Measurements from ENCODE around the gene WASF1. TPM values are rescaled to one million over a fixed set of nuclear protein-coding genes. Genes with fewer than 3 reads are reported as not detected.

Gene WASF1
- total RNA-seq, 1 experiment from 2014 or later, result 7.3 TPM

DNA sequence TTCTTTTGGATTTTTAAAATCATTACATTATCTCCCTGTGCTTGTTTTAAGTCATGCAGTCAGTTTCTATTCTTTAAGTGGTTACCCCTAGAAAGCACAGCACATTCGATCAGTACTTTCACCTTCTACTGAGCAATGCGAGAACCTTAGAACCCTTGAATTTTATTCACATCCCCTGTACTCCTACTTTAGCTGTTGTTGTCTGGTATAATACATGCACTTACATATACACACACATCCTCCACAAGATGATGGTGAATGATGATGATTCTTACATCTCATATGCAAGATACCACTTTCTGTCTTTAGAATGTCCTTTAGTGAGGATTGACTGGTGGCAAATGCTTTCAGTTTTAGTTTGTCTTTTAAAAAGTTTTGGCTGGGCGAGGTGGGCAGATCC lies 6.4 kb upstream of the WASF1 start:
- no peaks in the 10 kb centered on the region for H3K4me1 Mint-ChIP-seq (ENCODE audit: low read depth, unreplicated experiment)
- Histone ChIP-seq H3K4me1 (peaks cover 9% of the 10 kb centered on the region; the same call in 1 of the 2 replicates), H3K27me3 (replicated peaks; ENCODE audit: control insufficient read depth, insufficient read depth, low read length) (no peaks in the 10 kb centered on the region), H3K9me3 (no peaks in the 10 kb centered on the region), H3K4me3 (ENCODE audit: low read depth, low read length) (no peak overlapping the region), H3K36me3 (ENCODE audit: control insufficient read depth, insufficient read depth, low read length) (no peaks in the 10 kb centered on the region)
- no TSS peak for BruUV-seq (replicated peaks)
- CTCF ChIA-PET, result no interaction called here
- no peaks in the 10 kb centered on the region for H3K9me3 Mint-ChIP-seq (ENCODE audit: unreplicated experiment)
- DNase-seq, result no peak
- no peak overlapping the region for H3K27ac Mint-ChIP-seq (ENCODE audit: unreplicated experiment)
- intact Hi-C loops (cut with micrococcal nuclease; ENCODE audit: unreplicated experiment), result no loop called here
- H3K4me3 Mint-ChIP-seq (ENCODE audit: unreplicated experiment), result no peak overlapping the region
- H3K36me3 Mint-ChIP-seq (ENCODE audit: insufficient read depth, unreplicated experiment), result no peaks in the 10 kb centered on the region
- TF ChIP-seq, protein P1, sequence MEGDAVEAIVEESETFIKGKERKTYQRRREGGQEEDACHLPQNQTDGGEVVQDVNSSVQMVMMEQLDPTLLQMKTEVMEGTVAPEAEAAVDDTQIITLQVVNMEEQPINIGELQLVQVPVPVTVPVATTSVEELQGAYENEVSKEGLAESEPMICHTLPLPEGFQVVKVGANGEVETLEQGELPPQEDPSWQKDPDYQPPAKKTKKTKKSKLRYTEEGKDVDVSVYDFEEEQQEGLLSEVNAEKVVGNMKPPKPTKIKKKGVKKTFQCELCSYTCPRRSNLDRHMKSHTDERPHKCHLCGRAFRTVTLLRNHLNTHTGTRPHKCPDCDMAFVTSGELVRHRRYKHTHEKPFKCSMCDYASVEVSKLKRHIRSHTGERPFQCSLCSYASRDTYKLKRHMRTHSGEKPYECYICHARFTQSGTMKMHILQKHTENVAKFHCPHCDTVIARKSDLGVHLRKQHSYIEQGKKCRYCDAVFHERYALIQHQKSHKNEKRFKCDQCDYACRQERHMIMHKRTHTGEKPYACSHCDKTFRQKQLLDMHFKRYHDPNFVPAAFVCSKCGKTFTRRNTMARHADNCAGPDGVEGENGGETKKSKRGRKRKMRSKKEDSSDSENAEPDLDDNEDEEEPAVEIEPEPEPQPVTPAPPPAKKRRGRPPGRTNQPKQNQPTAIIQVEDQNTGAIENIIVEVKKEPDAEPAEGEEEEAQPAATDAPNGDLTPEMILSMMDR (IDR thresholded peaks at IDR 0.05; ENCODE audit: insufficient read depth in 1 of 2, low read depth in 1 of 2, low read length in 1 of 2, severe bottlenecking in 1 of 2, unreplicated experiment in 1 of 2), result no peak
- POLR2A ChIA-PET, result no interaction called here
- no peaks in the 10 kb centered on the region for H3K27me3 Mint-ChIP-seq (ENCODE audit: insufficient read depth, unreplicated experiment)

DNA sequence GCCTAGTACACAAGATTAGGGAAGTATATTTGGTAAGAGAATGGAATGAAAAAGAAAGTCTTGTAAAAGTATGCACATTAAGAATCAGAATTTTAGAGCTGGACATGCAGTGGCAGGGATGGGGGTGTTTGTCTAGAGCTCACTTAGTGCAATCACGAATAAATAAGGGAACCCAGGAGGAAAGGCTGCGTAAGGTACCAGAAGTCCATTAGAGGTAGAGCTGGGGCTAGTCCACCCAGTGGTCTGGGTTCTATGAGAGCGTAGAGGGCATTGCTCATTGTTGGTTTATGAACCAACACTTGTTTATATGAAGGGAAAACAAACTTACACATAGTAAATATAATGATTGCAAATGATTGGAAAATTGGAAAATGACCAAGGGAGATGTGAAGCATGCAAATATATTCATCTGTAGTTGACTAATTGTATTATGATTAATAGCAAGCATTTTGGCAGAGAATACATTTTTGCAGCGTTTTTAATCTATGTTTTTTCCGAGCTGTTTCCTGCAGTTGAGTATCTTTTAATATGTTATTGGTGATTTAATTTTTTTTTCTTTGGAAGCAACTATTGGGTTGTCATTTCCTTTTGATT lies 3.9 kb upstream of the WASF1 start:
- no peaks in the 10 kb centered on the region for H3K9me3 ChIP-seq
- Mint-ChIP-seq H3K4me1 (ENCODE audit: low read depth, unreplicated experiment) (no peaks in the 10 kb centered on the region), H3K4me3 (ENCODE audit: unreplicated experiment) (no peak overlapping the region), H3K27me3 (ENCODE audit: insufficient read depth, unreplicated experiment) (no peaks in the 10 kb centered on the region), H3K36me3 (ENCODE audit: insufficient read depth, unreplicated experiment) (peaks cover 4% of the 10 kb centered on the region), H3K9me3 (ENCODE audit: unreplicated experiment) (no peaks in the 10 kb centered on the region), H3K27ac (ENCODE audit: unreplicated experiment) (no peak overlapping the region)
- ChIA-PET CTCF (no interaction called here), POLR2A (no interaction called here)
- no peaks in the 10 kb centered on the region for H3K27me3 ChIP-seq (replicated peaks; ENCODE audit: control insufficient read depth, insufficient read depth, low read length)
- TF ChIP-seq, protein P1 (IDR thresholded peaks at IDR 0.05; ENCODE audit: insufficient read depth in 1 of 2, low read depth in 1 of 2, low read length in 1 of 2, severe bottlenecking in 1 of 2, unreplicated experiment in 1 of 2), result no peak
- peaks cover 11% of the 10 kb centered on the region; the same call in 1 of the 2 replicates for H3K4me1 ChIP-seq
- H3K4me3 ChIP-seq (ENCODE audit: low read depth, low read length), result no peak overlapping the region
- intact Hi-C loops (cut with micrococcal nuclease; ENCODE audit: unreplicated experiment), result no loop called here
- no peak for DNase-seq
- BruUV-seq (replicated peaks), result no TSS peak
- H3K36me3 ChIP-seq (ENCODE audit: control insufficient read depth, insufficient read depth, low read length), result no peaks in the 10 kb centered on the region

DNA sequence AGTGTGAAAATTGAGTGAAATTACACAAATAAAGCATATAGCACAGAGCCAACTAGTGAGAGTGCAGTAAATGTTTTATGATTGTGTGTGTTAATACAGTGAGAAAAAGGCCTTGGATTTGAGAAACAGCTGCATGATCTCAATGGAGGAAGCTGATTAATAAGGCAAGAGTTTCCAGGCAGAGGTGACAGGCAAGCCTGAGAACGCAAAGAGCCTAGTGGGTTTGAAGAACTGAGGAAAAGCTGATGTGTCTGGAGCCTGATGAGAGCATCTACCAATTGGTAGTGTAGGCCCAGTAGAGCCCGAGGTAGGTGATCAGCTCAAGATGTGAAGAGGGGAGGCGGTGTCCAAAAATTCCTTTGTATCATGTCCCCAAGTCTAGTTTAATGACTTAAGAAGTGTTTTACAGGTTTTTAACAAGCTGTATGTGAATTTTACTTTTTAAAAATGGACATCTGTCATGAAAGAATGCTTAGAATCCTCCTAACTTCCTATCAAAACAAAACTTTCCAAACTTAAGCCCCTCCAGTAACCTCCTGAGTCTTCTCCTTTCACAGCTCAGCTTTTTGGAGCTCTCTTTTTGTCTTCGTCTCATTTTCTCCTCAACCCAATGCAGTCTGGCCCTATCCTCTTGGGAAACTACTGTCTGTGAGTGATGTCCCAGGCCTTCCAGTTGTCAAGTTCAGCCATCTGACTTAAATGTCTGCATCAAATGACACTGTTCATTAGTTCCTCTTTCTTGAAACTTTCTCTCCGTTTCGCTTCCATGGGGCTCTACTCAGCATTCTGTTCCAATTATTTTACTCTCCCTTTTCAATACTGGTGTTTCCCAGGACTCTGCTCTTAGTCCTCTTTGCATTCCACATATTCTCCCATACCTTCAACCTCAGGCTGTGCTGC lies 1.9 kb upstream of the WASF1 start:
- Histone ChIP-seq H3K4me3 (ENCODE audit: low read depth, low read length) (peak overlapping the region; percentile 100), H3K27me3 (replicated peaks; ENCODE audit: control insufficient read depth, insufficient read depth, low read length) (no peaks in the 10 kb centered on the region), H3K9me3 (no peaks in the 10 kb centered on the region), H3K36me3 (ENCODE audit: control insufficient read depth, insufficient read depth, low read length) (no peaks in the 10 kb centered on the region), H3K4me1 (0 out of 2 replicates have a peak, but pooled peaks cover 3% of the 10 kb centered on the region)
- no TSS peak for BruUV-seq (replicated peaks)
- H3K4me1 Mint-ChIP-seq (ENCODE audit: low read depth, unreplicated experiment), result no peaks in the 10 kb centered on the region
- CTCF ChIA-PET, result no interaction called here
- H3K27ac Mint-ChIP-seq (ENCODE audit: unreplicated experiment), result no peak overlapping the region
- H3K4me3 Mint-ChIP-seq (ENCODE audit: unreplicated experiment), result no peak overlapping the region
- TF ChIP-seq, protein P1 (IDR thresholded peaks at IDR 0.05; ENCODE audit: insufficient read depth in 1 of 2, low read depth in 1 of 2, low read length in 1 of 2, severe bottlenecking in 1 of 2, unreplicated experiment in 1 of 2), result no peak
- H3K9me3 Mint-ChIP-seq (ENCODE audit: unreplicated experiment), result no peaks in the 10 kb centered on the region
- no peak for DNase-seq
- no peaks in the 10 kb centered on the region for H3K27me3 Mint-ChIP-seq (ENCODE audit: insufficient read depth, unreplicated experiment)
- H3K36me3 Mint-ChIP-seq (ENCODE audit: insufficient read depth, unreplicated experiment), result peaks cover 6% of the 10 kb centered on the region
- POLR2A ChIA-PET, result interaction anchor here (0.5 kb wide), 1 partner anchor 634 kb away, joined by 8 read pairs; the partner anchor contains the start of gene CDK19
- intact Hi-C loops (cut with micrococcal nuclease; ENCODE audit: unreplicated experiment), result no loop called here
